K562 (cell line): ENCODE measurements around the gene CLEC4D.
"Not testable (repeated sequence)": the region's sequence is repeated elsewhere in the genome, so short reads cannot be mapped to it uniquely, and the experiment has no call there.

Experiments
- EP300 ChIP-seq: IDR thresholded peaks from 2 replicates; pipeline ENCODE4 v1.6.1; 2012; ENCODE audit warnings: low read length, improper control_type of control experiment
- GATA2 ChIP-seq: sonication (generic); formaldehyde crosslinking; IDR thresholded peaks from 2 replicates; pipeline ENCODE4 v1.4.0; 2020; ENCODE audit warnings: mild to moderate bottlenecking, missing genetic modification reagents
- POLR2A ChIP-seq: fragments of 450-650 bp; conservative IDR thresholded peaks from 2 replicates; pipeline ENCODE4 v1.6.1; 2016
- TSC22D4 ChIP-seq: fragments of 450-650 bp; IDR thresholded peaks from 2 replicates; pipeline ENCODE4 v1.6.1; 2016; ENCODE audit warnings: missing genetic modification characterization, missing biosample characterization, control low read depth
- U2AF1 ChIP-seq: fragments of 200-400 bp; formaldehyde crosslinking; optimal IDR thresholded peaks from 2 replicates; pipeline ENCODE3; 2017; ENCODE audit warnings: mild to moderate bottlenecking, low read depth, low read length, moderate library complexity
- USF1 ChIP-seq: sonication (generic); formaldehyde crosslinking; IDR thresholded peaks from 2 replicates; pipeline ENCODE4 v1.9.0; 2022; ENCODE audit warnings: mild to moderate bottlenecking, missing genetic modification reagents
- YY1 ChIP-seq, 3 experiments: IDR thresholded peaks; 2 replicates each; pipeline ENCODE4 v1.6.1; 2011; ENCODE audit warnings: low read length in 2 of 3, mild to moderate bottlenecking in 2 of 3, moderate library complexity in 2 of 3, borderline replicate concordance in 1 of 3, control low read depth in 1 of 3, low read depth in 1 of 3; ENCODE audit not compliant: insufficient read depth in 3 of 3, insufficient replicate concordance in 2 of 3, control insufficient read depth in 1 of 3, insufficient read length in 1 of 3; ENCODE audit errors: extremely low read depth in 1 of 3
- ZNF24 ChIP-seq: fragments of 450-650 bp; IDR thresholded peaks from 2 replicates; pipeline ENCODE4 v1.6.1; 2016
- ZZZ3 ChIP-seq: fragments of 450-650 bp; IDR thresholded peaks from 2 replicates; pipeline ENCODE4 v1.6.1; 2016; ENCODE audit warnings: antibody characterized with exemption, mild to moderate bottlenecking, moderate library complexity
- TF ChIP-seq, protein P1 (sequence below), 3 experiments: IDR thresholded peaks in 2 of 3; conservative IDR thresholded peaks in 1 of 3; 2 replicates each; pipeline ENCODE4 v1.5.1; 2011 to 2012; ENCODE audit warnings: low read length in 3 of 3, mild to moderate bottlenecking in 3 of 3, control low read depth in 2 of 3, improper control_type of control experiment in 1 of 3, inconsistent platforms in 1 of 3, low read depth in 1 of 3, mixed read lengths in 1 of 3, moderate library complexity in 1 of 3; ENCODE audit not compliant: insufficient read depth in 2 of 3
- TF ChIP-seq, protein P2 (sequence below): sonication (generic); formaldehyde crosslinking; IDR thresholded peaks from 2 replicates; pipeline ENCODE4 v1.8.0; 2022; ENCODE audit warnings: mild to moderate bottlenecking, missing genetic modification reagents

GRCh38 chr12:8540831-8541230 lies 27.5 kb downstream of the CLEC4D start, which contains the start of gene CLEC4E:
- not testable (repeated sequence) for TF ChIP-seq POLR2A; EP300; TSC22D4; YY1 (IDR thresholded peaks at IDR 0.05; ENCODE audit: borderline replicate concordance in 1 of 3, control insufficient read depth in 1 of 3, extremely low read depth in 1 of 3, insufficient read depth in 3 of 3, insufficient read length in 1 of 3, insufficient replicate concordance in 2 of 3, low read depth in 1 of 3, low read length in 2 of 3); USF1 (CRISPR knock-in tag); ZNF24; U2AF1; GATA2 (CRISPR knock-in tag); ZZZ3
- TF ChIP-seq, protein P1, sequence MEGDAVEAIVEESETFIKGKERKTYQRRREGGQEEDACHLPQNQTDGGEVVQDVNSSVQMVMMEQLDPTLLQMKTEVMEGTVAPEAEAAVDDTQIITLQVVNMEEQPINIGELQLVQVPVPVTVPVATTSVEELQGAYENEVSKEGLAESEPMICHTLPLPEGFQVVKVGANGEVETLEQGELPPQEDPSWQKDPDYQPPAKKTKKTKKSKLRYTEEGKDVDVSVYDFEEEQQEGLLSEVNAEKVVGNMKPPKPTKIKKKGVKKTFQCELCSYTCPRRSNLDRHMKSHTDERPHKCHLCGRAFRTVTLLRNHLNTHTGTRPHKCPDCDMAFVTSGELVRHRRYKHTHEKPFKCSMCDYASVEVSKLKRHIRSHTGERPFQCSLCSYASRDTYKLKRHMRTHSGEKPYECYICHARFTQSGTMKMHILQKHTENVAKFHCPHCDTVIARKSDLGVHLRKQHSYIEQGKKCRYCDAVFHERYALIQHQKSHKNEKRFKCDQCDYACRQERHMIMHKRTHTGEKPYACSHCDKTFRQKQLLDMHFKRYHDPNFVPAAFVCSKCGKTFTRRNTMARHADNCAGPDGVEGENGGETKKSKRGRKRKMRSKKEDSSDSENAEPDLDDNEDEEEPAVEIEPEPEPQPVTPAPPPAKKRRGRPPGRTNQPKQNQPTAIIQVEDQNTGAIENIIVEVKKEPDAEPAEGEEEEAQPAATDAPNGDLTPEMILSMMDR (IDR thresholded peaks at IDR 0.05 in 2 of 3, conservative IDR thresholded peaks at IDR 0.05 in 1 of 3; ENCODE audit: insufficient read depth in 2 of 3, low read depth in 1 of 3, low read length in 3 of 3): not testable (repeated sequence)
- TF ChIP-seq, protein P2, sequence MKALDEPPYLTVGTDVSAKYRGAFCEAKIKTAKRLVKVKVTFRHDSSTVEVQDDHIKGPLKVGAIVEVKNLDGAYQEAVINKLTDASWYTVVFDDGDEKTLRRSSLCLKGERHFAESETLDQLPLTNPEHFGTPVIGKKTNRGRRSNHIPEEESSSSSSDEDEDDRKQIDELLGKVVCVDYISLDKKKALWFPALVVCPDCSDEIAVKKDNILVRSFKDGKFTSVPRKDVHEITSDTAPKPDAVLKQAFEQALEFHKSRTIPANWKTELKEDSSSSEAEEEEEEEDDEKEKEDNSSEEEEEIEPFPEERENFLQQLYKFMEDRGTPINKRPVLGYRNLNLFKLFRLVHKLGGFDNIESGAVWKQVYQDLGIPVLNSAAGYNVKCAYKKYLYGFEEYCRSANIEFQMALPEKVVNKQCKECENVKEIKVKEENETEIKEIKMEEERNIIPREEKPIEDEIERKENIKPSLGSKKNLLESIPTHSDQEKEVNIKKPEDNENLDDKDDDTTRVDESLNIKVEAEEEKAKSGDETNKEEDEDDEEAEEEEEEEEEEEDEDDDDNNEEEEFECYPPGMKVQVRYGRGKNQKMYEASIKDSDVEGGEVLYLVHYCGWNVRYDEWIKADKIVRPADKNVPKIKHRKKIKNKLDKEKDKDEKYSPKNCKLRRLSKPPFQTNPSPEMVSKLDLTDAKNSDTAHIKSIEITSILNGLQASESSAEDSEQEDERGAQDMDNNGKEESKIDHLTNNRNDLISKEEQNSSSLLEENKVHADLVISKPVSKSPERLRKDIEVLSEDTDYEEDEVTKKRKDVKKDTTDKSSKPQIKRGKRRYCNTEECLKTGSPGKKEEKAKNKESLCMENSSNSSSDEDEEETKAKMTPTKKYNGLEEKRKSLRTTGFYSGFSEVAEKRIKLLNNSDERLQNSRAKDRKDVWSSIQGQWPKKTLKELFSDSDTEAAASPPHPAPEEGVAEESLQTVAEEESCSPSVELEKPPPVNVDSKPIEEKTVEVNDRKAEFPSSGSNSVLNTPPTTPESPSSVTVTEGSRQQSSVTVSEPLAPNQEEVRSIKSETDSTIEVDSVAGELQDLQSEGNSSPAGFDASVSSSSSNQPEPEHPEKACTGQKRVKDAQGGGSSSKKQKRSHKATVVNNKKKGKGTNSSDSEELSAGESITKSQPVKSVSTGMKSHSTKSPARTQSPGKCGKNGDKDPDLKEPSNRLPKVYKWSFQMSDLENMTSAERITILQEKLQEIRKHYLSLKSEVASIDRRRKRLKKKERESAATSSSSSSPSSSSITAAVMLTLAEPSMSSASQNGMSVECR: not testable (repeated sequence)
